Lung (tissue), 12 donors: Measurements from ENCODE around the gene RXYLT1. TPM values are rescaled to one million over a fixed set of nuclear protein-coding genes. Genes with fewer than 3 reads are reported as not detected.

Experiments used
- ATAC-seq: fragments of 200-7000 bp; cut with Tn5 transposase; one replicate; pipeline ENCODE4 v1.9.1; 2020; ENCODE audit warnings: moderate number of reproducible peaks; ENCODE audit not compliant: insufficient read depth, low FRiP score
- DNase-seq, 3 donors: peaks; one replicate each; pipeline ENCODE4 v3.0.0-alpha.2; 2013 to 2017
- H3K27ac ChIP-seq, 2 donors: one replicate each; pipeline ENCODE4 v1.5.1; 2013; ENCODE audit warnings: mild to moderate bottlenecking in 2 of 2, moderate library complexity in 2 of 2, control low read depth in 1 of 2, inconsistent platforms in 1 of 2, low read depth in 1 of 2, low read length in 1 of 2
- H3K27me3 ChIP-seq, 3 donors: one replicate each; pipeline ENCODE4 v1.5.1; 2013; ENCODE audit warnings: low read length in 2 of 3; ENCODE audit not compliant: control insufficient read depth in 3 of 3, insufficient read depth in 3 of 3
- H3K36me3 ChIP-seq, 4 donors: one replicate each; pipeline ENCODE4 v1.5.1; 2013; ENCODE audit warnings: low read length in 4 of 4, mild to moderate bottlenecking in 1 of 4, moderate library complexity in 1 of 4; ENCODE audit not compliant: control insufficient read depth in 4 of 4, insufficient read depth in 4 of 4
- H3K4me1 ChIP-seq, 5 donors: one replicate each; pipeline ENCODE4 v1.5.1; 2013; ENCODE audit warnings: low read length in 5 of 5, mild to moderate bottlenecking in 2 of 5, moderate library complexity in 1 of 5; ENCODE audit not compliant: control insufficient read depth in 5 of 5, insufficient read depth in 5 of 5
- H3K4me3 ChIP-seq: one replicate; pipeline ENCODE4 v1.5.1; 2013; ENCODE audit warnings: mild to moderate bottlenecking, control low read depth, moderate library complexity
- H3K9ac ChIP-seq, 2 donors: one replicate each; pipeline ENCODE4 v1.5.1; 2013; ENCODE audit warnings: low read length in 2 of 2, control low read depth in 1 of 2; ENCODE audit not compliant: insufficient read depth in 1 of 2
- H3K9me3 ChIP-seq, 4 donors: one replicate each; pipeline ENCODE4 v1.5.1; 2013; ENCODE audit warnings: low read length in 3 of 4, mild to moderate bottlenecking in 1 of 4, moderate library complexity in 1 of 4; ENCODE audit not compliant: control insufficient read depth in 4 of 4, insufficient read depth in 3 of 4
- CTCF ChIP-seq: IDR thresholded peaks from 2 replicates; pipeline ENCODE4 v1.5.1; 2012; ENCODE audit warnings: mild to moderate bottlenecking; ENCODE audit errors: control extremely low read depth, extremely low read depth
- WGBS, 2 donors: extraction: QIAGEN DNeasy Blood & Tissue Kit; methylation state at CpG; one replicate each; pipeline ENCODE4 v1.1.7; 2013; 5-methylcytosine and 5-hydroxymethylcytosine counted together
- polyA plus RNA-seq, 2 donors: library from polyadenylated mRNA; stranded (reverse); fragments of 200-250 nt; gene quantifications; one replicate each; pipeline ENCODE4 v1.2.1, GENCODE V29; 2013
- total RNA-seq, 2 donors: library from RNA; depleted of rRNA in 1 of 2; stranded (reverse); fragments of >200 nt in 1 of 2; gene quantifications; one replicate each; pipeline ENCODE4 v1.2.1, GENCODE V29; 2014 to 2021
- donor health status: control.
- donor health status: control.
- donor health status: Bipolar disorder and iron deficiency.
- donor health status: healthy.
- donor health status: DM: yes; HTN: yes; CAD: no.

The RXYLT1 gene
- total and polyA plus RNA-seq, 4 donors = 8.0 to 14.9 (median 12.4) TPM

GRCh38 chr12:63845726-63846125, 66.0 kb downstream of the RXYLT1 start:
- H3K36me3 ChIP-seq = no peaks in the 10 kb centered on the region
- peak in 2 of 3 donors; percentile 26 to 41 for DNase-seq
- no peak for TF ChIP-seq CTCF

GRCh38 chr12:63846238-63846967, 66.7 kb downstream of the RXYLT1 start:
- Histone ChIP-seq H3K36me3 (no peaks in the 10 kb centered on the region), H3K27me3 (no peaks in the 10 kb centered on the region), H3K9ac (no peak overlapping the region), H3K4me1 (peaks cover 2 to 24% (median 14%) of the 10 kb centered on the region in 5 donors), H3K27ac (no peak overlapping the region), H3K9me3 (no peaks in the 10 kb centered on the region), H3K4me3 (no peak overlapping the region)
- DNase-seq = no peak
- TF ChIP-seq CTCF = no peak
- WGBS, 2 donors = 76 to 82% methylated on average over 6 of the region's 6 CpGs
- no peak for ATAC-seq

More at GRCh38 chr12:63845726-63846125, 66.0 kb downstream of the RXYLT1 start:
- no peaks in the 10 kb centered on the region for H3K9me3 ChIP-seq
- no peak for ATAC-seq
- peaks cover 2 to 24% (median 14%) of the 10 kb centered on the region in 5 donors for H3K4me1 ChIP-seq
- no peak overlapping the region for H3K27ac ChIP-seq
- 36 to 65% methylated on average over 2 of the region's 2 CpGs for WGBS, 2 donors
- peak overlapping the region in 1 of 2 donors; percentile 88 for H3K9ac ChIP-seq
- H3K4me3 ChIP-seq = peak overlapping the region; percentile 13
- H3K27me3 ChIP-seq = no peaks in the 10 kb centered on the region

- no peak for TF ChIP-seq CTCF
- Histone ChIP-seq H3K9ac (no peak overlapping the region), H3K27ac (no peak overlapping the region), H3K4me1 (peaks cover 2 to 24% (median 14%) of the 10 kb centered on the region in 5 donors), H3K4me3 (no peak overlapping the region), H3K36me3 (no peaks in the 10 kb centered on the region), H3K27me3 (no peaks in the 10 kb centered on the region), H3K9me3 (no peaks in the 10 kb centered on the region)
- DNase-seq (no peak), ATAC-seq (no peak)
- WGBS, 2 donors = 66 to 89% methylated on average over 4 of the region's 4 CpGs
These were observed 68.7 kb downstream of the RXYLT1 start for GRCh38 chr12:63848450-63848849.
